Neutrophil (primary cell): ENCODE data around the gene KIF1A.
"Not testable (repeated sequence)": the region's sequence is repeated elsewhere in the genome, so short reads cannot be mapped to it uniquely, and the experiment has no call there.

Experiments
- H3K27ac ChIP-seq: fragments of 200-600 bp; sonication (generic); 2 replicates; pipeline ENCODE4 v1.5.1; 2016; ENCODE audit warnings: mild to moderate bottlenecking, moderate library complexity
- H3K27me3 ChIP-seq: fragments of 200-600 bp; sonication (generic); 2 replicates; pipeline ENCODE4 v1.6.0; 2016; ENCODE audit warnings: mild to moderate bottlenecking
- H3K36me3 ChIP-seq: fragments of 200-600 bp; sonication (generic); 2 replicates; pipeline ENCODE4 v1.5.1; 2017
- H3K4me1 ChIP-seq, 2 experiments: fragments of 200-600 bp in 1 of 2; sonication (generic) in 1 of 2; 1 replicate in 1 of 2; 2 replicates in 1 of 2; pipeline versions ENCODE4 v1.5.1 to v1.6.1; 2013 to 2016; ENCODE audit warnings: low read depth in 1 of 2, low read length in 1 of 2, mild to moderate bottlenecking in 1 of 2, moderate library complexity in 1 of 2; ENCODE audit not compliant: control insufficient read depth in 1 of 2, insufficient read depth in 1 of 2
- H3K4me3 ChIP-seq, 2 experiments: fragments of 200-600 bp in 1 of 2; sonication (generic) in 1 of 2; 1 replicate in 1 of 2; 2 replicates in 1 of 2; pipeline ENCODE4 v1.5.1; 2013 to 2016; ENCODE audit warnings: low read depth in 1 of 2, low read length in 1 of 2, mild to moderate bottlenecking in 1 of 2, moderate library complexity in 1 of 2
- H3K9me3 ChIP-seq: fragments of 200-600 bp; sonication (generic); 2 replicates; pipeline ENCODE4 v1.5.1; 2016
- TF ChIP-seq, protein P1 (sequence below): fragments of 200-600 bp; sonication (generic); IDR thresholded peaks from 2 replicates; pipeline ENCODE4 v1.5.1; 2016; ENCODE audit warnings: antibody characterized with exemption

KIF1A gene

GRCh38 chr2:240701091-240701735 lies 118.8 kb downstream of the KIF1A start:
- Histone ChIP-seq H3K4me3 (no peak overlapping the region), H3K27ac (no peak overlapping the region), H3K27me3 (peaks cover 24% of the 10 kb centered on the region), H3K4me1 (no peaks in the 10 kb centered on the region), H3K36me3 (no peaks in the 10 kb centered on the region), H3K9me3 (no peaks in the 10 kb centered on the region)
- TF ChIP-seq, protein P1, sequence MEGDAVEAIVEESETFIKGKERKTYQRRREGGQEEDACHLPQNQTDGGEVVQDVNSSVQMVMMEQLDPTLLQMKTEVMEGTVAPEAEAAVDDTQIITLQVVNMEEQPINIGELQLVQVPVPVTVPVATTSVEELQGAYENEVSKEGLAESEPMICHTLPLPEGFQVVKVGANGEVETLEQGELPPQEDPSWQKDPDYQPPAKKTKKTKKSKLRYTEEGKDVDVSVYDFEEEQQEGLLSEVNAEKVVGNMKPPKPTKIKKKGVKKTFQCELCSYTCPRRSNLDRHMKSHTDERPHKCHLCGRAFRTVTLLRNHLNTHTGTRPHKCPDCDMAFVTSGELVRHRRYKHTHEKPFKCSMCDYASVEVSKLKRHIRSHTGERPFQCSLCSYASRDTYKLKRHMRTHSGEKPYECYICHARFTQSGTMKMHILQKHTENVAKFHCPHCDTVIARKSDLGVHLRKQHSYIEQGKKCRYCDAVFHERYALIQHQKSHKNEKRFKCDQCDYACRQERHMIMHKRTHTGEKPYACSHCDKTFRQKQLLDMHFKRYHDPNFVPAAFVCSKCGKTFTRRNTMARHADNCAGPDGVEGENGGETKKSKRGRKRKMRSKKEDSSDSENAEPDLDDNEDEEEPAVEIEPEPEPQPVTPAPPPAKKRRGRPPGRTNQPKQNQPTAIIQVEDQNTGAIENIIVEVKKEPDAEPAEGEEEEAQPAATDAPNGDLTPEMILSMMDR, result no peak

- peaks cover 19% of the 10 kb centered on the region for H3K27me3 ChIP-seq
- not testable (repeated sequence) for H3K36me3 ChIP-seq, H3K9me3 ChIP-seq, H3K27ac ChIP-seq, H3K4me3 ChIP-seq, H3K4me1 ChIP-seq
Observed at GRCh38 chr2:240700616-240701015, 119.4 kb downstream of the KIF1A start.

DNA sequence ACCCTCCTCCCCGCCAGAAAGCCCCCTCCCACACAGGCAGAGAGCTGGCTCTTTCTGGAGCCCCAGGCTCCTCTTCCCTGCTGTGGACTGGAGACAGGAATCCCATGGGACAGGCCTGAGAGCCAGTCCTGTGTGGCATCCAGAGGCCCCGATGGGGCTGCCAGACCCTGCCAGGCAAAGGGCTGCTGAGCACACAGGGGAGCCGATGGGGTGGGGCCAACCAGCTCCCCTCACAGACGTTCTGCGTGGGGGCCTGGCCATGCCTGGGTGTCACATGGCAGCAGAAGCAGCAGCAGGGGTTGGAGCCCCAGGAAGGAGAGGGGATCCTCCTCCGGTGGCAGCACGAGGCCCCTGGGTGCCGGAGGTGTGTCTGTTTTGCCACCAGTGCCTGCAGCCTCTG lies 120.2 kb downstream of the KIF1A start:
- not testable (repeated sequence) for H3K9me3 ChIP-seq, H3K27ac ChIP-seq, H3K4me1 ChIP-seq, H3K4me3 ChIP-seq, H3K36me3 ChIP-seq
- H3K27me3 ChIP-seq, result peaks cover 12% of the 10 kb centered on the region

DNA sequence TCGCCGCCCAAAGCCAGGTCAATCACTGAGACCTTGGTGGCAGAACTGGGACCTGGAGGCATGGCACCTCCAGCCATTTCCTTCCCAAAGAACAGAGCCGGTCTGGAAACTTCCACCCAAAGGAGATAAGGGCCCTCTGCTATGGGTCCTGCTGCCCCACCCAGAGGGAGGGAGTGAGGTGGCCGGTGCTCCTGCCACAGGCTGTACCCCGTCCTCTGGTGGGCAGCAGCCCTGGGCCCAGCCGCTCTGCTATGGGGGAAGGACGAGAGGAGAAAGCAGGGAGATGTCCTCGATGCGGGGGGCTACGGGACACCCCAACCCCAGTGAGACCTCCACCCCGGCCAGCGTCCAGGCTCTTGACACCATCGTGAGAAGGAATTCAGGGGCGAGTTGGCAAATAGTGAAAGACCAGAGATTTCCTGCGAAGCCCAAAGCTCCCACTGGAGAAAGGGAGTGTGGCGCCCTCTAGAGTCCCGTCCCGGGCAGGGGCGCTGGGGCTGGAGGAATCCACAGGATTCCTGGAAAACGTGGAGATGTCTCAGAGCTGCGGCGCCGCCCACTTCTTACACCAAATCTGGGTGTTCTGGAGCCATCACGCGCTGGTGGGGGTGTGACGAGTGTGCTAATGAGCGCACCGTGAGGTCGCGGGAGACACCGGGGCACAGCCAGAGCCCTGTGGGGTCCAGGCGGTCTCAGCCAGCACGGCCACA lies 121.0 kb downstream of the KIF1A start:
- H3K4me1 ChIP-seq, H3K4me3 ChIP-seq, H3K9me3 ChIP-seq, H3K36me3 ChIP-seq, H3K27ac ChIP-seq, H3K27me3 ChIP-seq: not testable (repeated sequence)

- H3K27ac ChIP-seq, H3K9me3 ChIP-seq, H3K4me1 ChIP-seq, H3K4me3 ChIP-seq, H3K36me3 ChIP-seq, H3K27me3 ChIP-seq: not testable (repeated sequence)
Observed at GRCh38 chr2:240696469-240696868, 123.5 kb downstream of the KIF1A start.

DNA sequence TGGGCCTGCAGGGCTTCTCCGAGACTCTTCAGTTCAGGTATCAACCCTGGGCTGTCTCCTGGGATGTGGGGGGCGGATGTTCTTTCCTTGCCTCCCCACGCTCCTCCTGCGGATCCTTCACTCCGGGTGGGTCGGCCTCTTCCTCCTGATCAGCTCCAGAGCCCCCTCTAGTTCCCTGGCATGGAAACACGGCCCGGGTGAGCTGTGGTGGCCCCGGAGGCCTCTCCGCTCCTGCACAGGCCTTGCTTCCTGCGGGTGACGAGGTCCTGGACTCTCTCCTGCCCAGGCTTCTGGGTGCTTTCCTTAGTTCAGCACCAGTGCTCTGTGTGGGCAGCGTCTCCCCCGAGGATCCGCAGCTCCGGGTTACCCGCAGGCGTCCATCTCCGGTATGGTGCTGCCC lies 124.4 kb downstream of the KIF1A start:
- not testable (repeated sequence) for H3K4me3 ChIP-seq, H3K9me3 ChIP-seq

DNA sequence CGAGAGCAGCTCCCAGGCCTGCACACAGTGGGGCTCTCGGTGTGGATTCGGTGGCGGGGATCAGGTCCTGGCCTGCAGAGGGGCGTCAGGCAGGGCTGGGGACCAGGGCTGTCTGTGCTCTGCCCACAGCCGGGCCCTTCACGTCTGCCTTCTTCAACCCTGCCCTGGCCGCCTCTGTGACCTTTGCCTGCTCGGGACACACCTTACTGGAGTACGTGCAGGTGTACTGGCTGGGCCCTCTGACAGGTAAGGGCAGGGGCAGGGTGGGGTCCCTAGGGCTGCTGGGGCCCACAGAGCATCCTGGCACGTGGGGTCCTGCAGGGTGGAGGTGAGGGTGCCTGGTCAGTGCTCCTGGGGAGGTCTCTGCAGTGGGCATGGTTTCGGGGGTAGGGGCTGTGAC lies 125.7 kb downstream of the KIF1A start:
- H3K4me1 ChIP-seq, H3K27me3 ChIP-seq, H3K9me3 ChIP-seq, H3K4me3 ChIP-seq, H3K27ac ChIP-seq, H3K36me3 ChIP-seq: not testable (repeated sequence)

More for the DNA sequence above, 124.4 kb downstream of the KIF1A start:
- H3K4me1 ChIP-seq, H3K27me3 ChIP-seq, H3K27ac ChIP-seq, H3K36me3 ChIP-seq: not testable (repeated sequence)

DNA sequence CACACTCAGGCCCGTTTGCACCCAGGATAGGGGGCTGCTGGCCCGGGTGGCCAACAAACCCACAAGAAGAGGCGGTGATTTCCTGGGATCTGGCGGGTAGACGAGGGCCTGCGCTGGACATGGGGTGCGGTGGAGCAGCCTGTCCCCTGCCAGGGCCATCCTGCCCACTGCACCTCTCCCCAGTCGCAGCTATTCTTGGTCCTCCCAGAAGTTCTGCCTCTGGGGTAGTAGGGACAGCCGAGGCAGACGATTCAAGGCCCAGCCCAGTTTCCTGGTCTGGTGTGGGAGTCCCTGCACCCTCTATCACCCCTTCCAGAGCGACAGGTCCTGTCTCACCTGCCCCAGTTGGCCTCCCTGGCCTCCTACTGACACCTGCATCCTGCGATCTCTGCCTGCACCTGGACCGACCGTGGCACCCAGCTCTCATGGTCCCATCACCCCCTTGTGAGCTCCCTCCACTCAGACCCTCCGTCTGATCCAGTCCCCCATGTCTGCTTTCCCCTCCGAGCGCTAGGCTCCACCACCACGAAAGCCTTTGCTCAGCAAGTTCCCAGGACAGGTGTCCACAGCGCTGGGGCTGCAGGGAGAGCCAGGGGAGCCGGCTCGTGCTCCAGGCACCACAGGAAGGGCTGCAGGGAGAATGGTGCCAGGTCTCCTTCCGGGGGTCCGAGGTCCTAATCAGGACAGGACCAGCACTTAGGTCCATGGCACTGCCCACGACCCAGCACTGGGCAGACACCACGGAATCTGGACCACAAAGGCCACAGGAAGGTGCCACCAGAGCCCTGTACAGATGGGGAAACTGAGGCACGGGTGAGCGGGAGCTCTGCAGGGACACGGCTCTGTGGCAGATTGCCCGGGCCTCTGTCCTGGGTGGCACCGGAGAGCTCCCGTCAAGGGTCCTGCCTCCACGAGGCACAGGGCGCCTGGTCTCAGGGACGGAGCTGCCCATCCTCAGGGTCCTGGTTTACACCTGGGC lies 127.1 kb downstream of the KIF1A start:
- H3K36me3 ChIP-seq, H3K27me3 ChIP-seq, H3K4me3 ChIP-seq, H3K4me1 ChIP-seq, H3K27ac ChIP-seq, H3K9me3 ChIP-seq: not testable (repeated sequence)

DNA sequence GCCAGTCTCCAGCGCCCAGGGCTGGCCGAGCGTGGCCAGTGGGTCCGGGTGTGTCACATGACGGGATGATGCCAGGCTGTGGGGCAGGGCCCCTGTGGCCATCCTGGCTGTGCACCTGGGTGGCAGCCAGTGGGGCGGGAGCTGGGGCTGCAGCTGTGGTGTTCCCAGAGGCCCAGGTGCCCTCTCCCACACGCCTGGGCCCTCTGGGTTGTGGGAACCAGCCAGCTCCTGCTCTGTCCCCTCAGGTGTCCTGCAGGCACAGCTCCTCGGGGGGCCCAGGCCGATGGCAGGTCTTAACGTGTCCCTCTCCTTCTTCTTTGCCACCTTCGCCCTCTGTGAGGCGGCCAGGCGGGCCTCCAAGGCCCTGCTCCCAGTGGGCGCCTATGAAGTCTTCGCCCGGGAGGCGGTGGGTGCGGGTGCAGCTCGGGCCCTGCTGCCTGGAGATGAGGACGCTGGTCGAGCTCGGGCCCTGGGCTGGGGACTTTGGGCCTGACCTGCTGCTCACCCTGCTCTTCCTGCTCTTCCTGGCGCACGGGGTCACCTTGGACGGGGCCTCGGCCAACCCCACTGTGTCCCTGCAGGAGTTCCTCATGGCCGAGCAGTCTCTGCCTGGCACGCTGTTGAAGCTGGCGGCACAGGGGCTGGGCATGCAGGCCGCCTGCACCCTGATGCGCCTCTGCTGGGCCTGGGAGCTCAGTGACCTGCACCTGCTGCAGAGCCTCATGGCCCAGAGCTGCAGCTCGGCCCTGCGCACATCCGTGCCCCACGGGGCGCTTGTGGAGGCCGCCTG lies 128.2 kb downstream of the KIF1A start, which contains the start of gene AQP12A:
AQP12A (plus strand) TSS at position 236 of the 790 bp plus-strand sequence; CDS start at position 284, 48 bp downstream.
- H3K36me3 ChIP-seq, H3K9me3 ChIP-seq, H3K27ac ChIP-seq, H3K4me3 ChIP-seq, H3K4me1 ChIP-seq, H3K27me3 ChIP-seq: not testable (repeated sequence)

GRCh38 chr2:240691075-240691427 lies 129.0 kb downstream of the KIF1A start:
- not testable (repeated sequence) for H3K4me1 ChIP-seq, H3K27me3 ChIP-seq, H3K9me3 ChIP-seq, H3K4me3 ChIP-seq, H3K36me3 ChIP-seq, H3K27ac ChIP-seq

DNA sequence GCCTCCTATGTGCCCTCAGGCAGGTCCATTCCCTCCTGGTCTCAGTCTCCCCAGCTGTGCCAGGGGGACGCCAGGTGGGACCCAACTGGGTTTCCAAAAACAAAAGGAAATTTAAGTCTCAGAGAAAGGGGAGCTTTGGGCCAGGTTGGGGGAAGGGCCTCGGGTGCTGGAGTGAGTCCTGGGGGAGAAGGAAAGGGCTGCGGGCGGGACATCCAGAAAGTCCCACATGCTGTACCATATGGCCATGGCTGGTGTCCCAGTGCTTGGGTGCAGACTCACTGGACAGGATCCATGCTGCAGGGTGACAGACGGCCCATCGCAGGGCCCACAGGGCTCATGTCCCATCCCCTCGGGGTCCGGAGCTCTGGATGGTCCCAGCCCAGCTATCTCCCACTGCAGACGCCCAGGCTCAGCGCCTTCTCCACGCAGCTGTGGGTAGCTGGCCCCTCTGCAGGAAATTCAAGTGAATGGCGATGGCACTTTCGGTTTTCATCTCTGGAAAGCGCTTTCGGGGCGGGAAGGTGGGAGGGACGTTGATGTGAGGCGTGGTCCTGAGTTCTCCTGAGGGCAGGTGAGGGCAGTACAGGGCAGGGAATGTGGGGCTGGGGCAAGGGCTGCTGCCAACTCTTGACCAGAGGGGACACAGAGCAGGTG lies 129.5 kb downstream of the KIF1A start:
- H3K27me3 ChIP-seq, H3K36me3 ChIP-seq, H3K27ac ChIP-seq, H3K4me3 ChIP-seq, H3K9me3 ChIP-seq, H3K4me1 ChIP-seq: not testable (repeated sequence)
